Astrocyte (in vitro differentiated cells and primary cell): ENCODE measurements around the gene SPON1. TPM values are rescaled to one million over a fixed set of nuclear protein-coding genes. Genes with fewer than 3 reads are reported as not detected.

Experiments
- DNase-seq: peaks from one replicate; pipeline ENCODE4 v3.0.0-alpha.2; 2010; ENCODE audit warnings: low read depth
- FAIRE-seq: peaks from 2 replicates; lab custom pipeline; 2011; peaks lifted over from hg19 to GRCh38; lab: Jason Lieb, UNC
- H2AFZ ChIP-seq: 2 replicates; pipeline ENCODE4 v1.6.0; 2012; ENCODE audit warnings: low read depth, low read length, inconsistent platforms
- H3K27ac ChIP-seq: 2 replicates; pipeline ENCODE4 v1.5.1; 2011; ENCODE audit warnings: low read depth, low read length, inconsistent platforms
- H3K27me3 ChIP-seq: 2 replicates; pipeline ENCODE4 v1.6.0; 2011; ENCODE audit warnings: low read length, inconsistent platforms; ENCODE audit not compliant: insufficient read depth
- H3K36me3 ChIP-seq: 2 replicates; pipeline ENCODE4 v1.5.1; 2011; ENCODE audit warnings: low read length, inconsistent platforms; ENCODE audit not compliant: insufficient read depth
- H3K4me1 ChIP-seq: 2 replicates; pipeline ENCODE4 v1.5.1; 2011; ENCODE audit warnings: low read length, inconsistent platforms; ENCODE audit not compliant: insufficient read depth
- H3K4me2 ChIP-seq: 2 replicates; pipeline ENCODE4 v1.6.0; 2012; ENCODE audit warnings: low read length, inconsistent platforms
- H3K4me3 ChIP-seq: 2 replicates; pipeline ENCODE4 v1.5.1; 2011; ENCODE audit warnings: low read depth, mild to moderate bottlenecking, low read length, inconsistent platforms; ENCODE audit not compliant: insufficient read depth
- H3K79me2 ChIP-seq: 2 replicates; pipeline ENCODE4 v1.6.0; 2012; ENCODE audit warnings: mild to moderate bottlenecking, low read length, inconsistent platforms; ENCODE audit not compliant: insufficient read depth
- H3K9ac ChIP-seq: 2 replicates; pipeline ENCODE4 v1.6.0; 2012; ENCODE audit warnings: mild to moderate bottlenecking, low read length, inconsistent platforms
- H3K9me3 ChIP-seq: 2 replicates; pipeline ENCODE4 v1.5.1; 2012; ENCODE audit warnings: low read depth, mild to moderate bottlenecking, low read length, inconsistent platforms; ENCODE audit not compliant: insufficient read depth
- H4K20me1 ChIP-seq: 2 replicates; pipeline ENCODE4 v1.6.0; 2012; ENCODE audit warnings: low read length, inconsistent platforms; ENCODE audit not compliant: insufficient read depth
- H3K27ac Mint-ChIP-seq: one replicate; pipeline ENCODE4 v1.8.0; 2021; ENCODE audit warnings: mild to moderate bottlenecking, mixed read lengths; ENCODE audit not compliant: unreplicated experiment
- H3K27me3 Mint-ChIP-seq: one replicate; pipeline ENCODE4 v1.8.0; 2021; ENCODE audit warnings: low read depth, mixed read lengths; ENCODE audit not compliant: unreplicated experiment
- H3K36me3 Mint-ChIP-seq: one replicate; pipeline ENCODE4 v1.8.0; 2021; ENCODE audit warnings: low read depth, mixed read lengths; ENCODE audit not compliant: unreplicated experiment
- H3K4me1 Mint-ChIP-seq: one replicate; pipeline ENCODE4 v1.8.0; 2021; ENCODE audit warnings: low read depth, mixed read lengths; ENCODE audit not compliant: unreplicated experiment
- H3K4me3 Mint-ChIP-seq: one replicate; pipeline ENCODE4 v1.8.0; 2021; ENCODE audit warnings: mild to moderate bottlenecking, moderate library complexity, mixed read lengths; ENCODE audit not compliant: unreplicated experiment
- H3K9me3 Mint-ChIP-seq: one replicate; pipeline ENCODE4 v1.8.0; 2021; ENCODE audit warnings: mild to moderate bottlenecking, mixed read lengths; ENCODE audit not compliant: unreplicated experiment
- CTCF ChIP-seq: IDR thresholded peaks from 2 replicates; pipeline ENCODE4 v1.5.1; 2011; ENCODE audit warnings: low read depth, mild to moderate bottlenecking, inconsistent platforms, low read length, moderate library complexity; ENCODE audit not compliant: insufficient read depth
- EZH2 ChIP-seq: IDR thresholded peaks from 2 replicates; pipeline ENCODE4 v1.6.1; 2012; ENCODE audit warnings: mild to moderate bottlenecking, low read length, inconsistent platforms; ENCODE audit not compliant: insufficient read depth
- total RNA-seq: library from RNA; stranded (reverse); gene quantifications from 2 replicates; pipeline ENCODE4 v1.2.1, GENCODE V29; 2021

SPON1 gene
- total RNA-seq, 1 donor from 2014 or later: 2.0 TPM

GRCh38 chr11:14235701-14236100 is 273.2 kb downstream of the SPON1 start:
- Histone ChIP-seq H2AFZ (no peak overlapping the region), H3K4me1 (no peaks in the 10 kb centered on the region), H3K4me3 (no peak overlapping the region), H3K9ac (no peak overlapping the region), H4K20me1 (no peaks in the 10 kb centered on the region), H3K27me3 (peaks cover 13% of the 10 kb centered on the region), H3K9me3 (no peaks in the 10 kb centered on the region), H3K4me2 (no peak overlapping the region), H3K36me3 (no peaks in the 10 kb centered on the region), H3K27ac (no peak overlapping the region), H3K79me2 (no peaks in the 10 kb centered on the region)
- Mint-ChIP-seq H3K4me1 (peaks cover 4% of the 10 kb centered on the region), H3K27me3 (peaks cover 46% of the 10 kb centered on the region), H3K27ac (no peak overlapping the region), H3K9me3 (peaks cover 10% of the 10 kb centered on the region), H3K4me3 (no peak overlapping the region), H3K36me3 (no peaks in the 10 kb centered on the region)
- FAIRE-seq (no peak), DNase-seq (no peak)
- no peak for TF ChIP-seq CTCF
- TF ChIP-seq EZH2: no peak

GRCh38 chr11:14237444-14237961 is 275.0 kb downstream of the SPON1 start:
- Histone ChIP-seq H3K9ac (no peak overlapping the region), H3K9me3 (no peaks in the 10 kb centered on the region), H3K79me2 (no peaks in the 10 kb centered on the region), H3K36me3 (no peaks in the 10 kb centered on the region), H3K27me3 (peaks cover 13% of the 10 kb centered on the region), H2AFZ (no peak overlapping the region), H3K4me3 (no peak overlapping the region), H3K4me1 (no peaks in the 10 kb centered on the region), H3K4me2 (no peak overlapping the region), H3K27ac (no peak overlapping the region), H4K20me1 (no peaks in the 10 kb centered on the region)
- H3K27me3 Mint-ChIP-seq: peaks cover 49% of the 10 kb centered on the region
- H3K36me3 Mint-ChIP-seq: no peaks in the 10 kb centered on the region
- TF ChIP-seq EZH2 (no peak), CTCF (no peak)
- H3K27ac Mint-ChIP-seq: no peak overlapping the region
- H3K4me1 Mint-ChIP-seq: peaks cover 4% of the 10 kb centered on the region
- DNase-seq (no peak), FAIRE-seq (no peak)
- peaks cover 13% of the 10 kb centered on the region for H3K9me3 Mint-ChIP-seq
- H3K4me3 Mint-ChIP-seq: no peak overlapping the region

- Mint-ChIP-seq H3K4me3 (no peak overlapping the region), H3K4me1 (peaks cover 4% of the 10 kb centered on the region), H3K36me3 (peaks cover 3% of the 10 kb centered on the region), H3K27me3 (peaks cover 49% of the 10 kb centered on the region), H3K27ac (no peak overlapping the region), H3K9me3 (peaks cover 11% of the 10 kb centered on the region)
- Histone ChIP-seq H3K4me1 (no peaks in the 10 kb centered on the region), H3K27me3 (peaks cover 10% of the 10 kb centered on the region), H2AFZ (no peak overlapping the region), H3K9ac (no peak overlapping the region), H3K36me3 (no peaks in the 10 kb centered on the region), H3K27ac (no peak overlapping the region), H3K4me3 (no peak overlapping the region), H3K9me3 (no peaks in the 10 kb centered on the region), H4K20me1 (no peaks in the 10 kb centered on the region), H3K79me2 (no peaks in the 10 kb centered on the region), H3K4me2 (no peak overlapping the region)
- FAIRE-seq (no peak), DNase-seq (no peak)
- TF ChIP-seq EZH2 (no peak), CTCF (no peak)
Observed at GRCh38 chr11:14240221-14240620, 277.7 kb downstream of the SPON1 start.
